Skeletal muscle satellite cell (primary cell): ENCODE results near the gene RNF151.
A peak's percentile ranks its signal among the peaks of the same experiment; 100 is the strongest.

ENCODE experiments used
- H3K27me3 ChIP-seq: 2 replicates; pipeline ENCODE4 v1.7.0; 2013; ENCODE audit warnings: low read length; ENCODE audit not compliant: control insufficient read depth, insufficient read depth
- H3K36me3 ChIP-seq: 2 replicates; pipeline ENCODE4 v1.7.0; 2013; ENCODE audit warnings: mild to moderate bottlenecking, control low read depth, low read length; ENCODE audit not compliant: insufficient read depth
- H3K4me1 ChIP-seq: 2 replicates; pipeline ENCODE4 v1.7.0; 2013; ENCODE audit warnings: low read length; ENCODE audit not compliant: control insufficient read depth, insufficient read depth
- H3K4me2 ChIP-seq: 2 replicates; pipeline ENCODE4 v1.7.0; 2013; ENCODE audit warnings: mild to moderate bottlenecking, low read length
- H3K4me3 ChIP-seq: 2 replicates; pipeline ENCODE4 v1.7.0; 2013; ENCODE audit warnings: low read length
- H3K9ac ChIP-seq: 2 replicates; pipeline ENCODE4 v1.7.0; 2013; ENCODE audit warnings: mild to moderate bottlenecking, low read depth, low read length, moderate library complexity
- H3K9me3 ChIP-seq: replicated peaks from 2 replicates; pipeline ENCODE4 v1.7.0; 2013; ENCODE audit warnings: mild to moderate bottlenecking, control low read depth, low read length

Gene RNF151

DNA sequence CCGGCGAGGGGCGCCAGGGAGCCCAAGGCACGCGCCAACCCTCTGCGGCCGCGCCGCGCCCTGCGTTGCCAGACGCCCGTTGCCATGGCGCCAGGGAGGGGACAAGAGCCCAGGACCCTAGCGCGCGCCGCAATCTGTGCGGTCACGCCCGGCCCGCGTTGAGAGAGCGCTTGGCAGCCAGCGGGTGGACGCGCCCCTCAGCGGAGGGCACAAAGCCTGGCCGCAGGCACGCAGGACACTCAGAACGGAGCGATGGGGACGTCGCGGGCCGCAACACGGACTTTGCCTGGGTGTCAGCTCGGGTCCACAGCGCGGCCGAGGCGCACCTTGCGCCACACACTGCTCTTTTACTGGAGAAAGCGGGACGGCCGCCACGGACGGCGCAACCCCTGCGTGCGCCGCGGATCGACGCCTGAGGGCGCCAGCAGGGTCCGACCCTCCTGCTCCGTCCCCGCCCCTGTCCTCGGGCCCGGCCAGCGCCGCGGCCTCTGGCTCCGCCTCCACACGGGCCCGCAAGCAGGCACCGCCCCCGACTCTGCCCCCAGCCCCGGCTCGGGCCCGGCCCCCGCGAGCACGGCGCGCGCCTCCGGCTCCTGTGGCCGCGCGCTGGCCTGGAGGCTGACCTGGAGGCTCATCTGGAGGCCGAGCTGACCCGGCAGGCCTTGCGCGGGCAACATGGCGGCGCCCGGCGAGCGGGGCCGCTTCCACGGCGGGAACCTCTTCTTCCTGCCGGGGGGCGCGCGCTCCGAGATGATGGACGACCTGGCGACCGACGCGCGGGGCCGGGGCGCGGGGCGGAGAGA lies 17.1 kb downstream of the RNF151 start, which contains the start of gene GFER:
TSS of gene GFER (plus strand) at position 650 of the 803 bp plus-strand sequence. CDS start at position 676, 26 bp downstream.
- Histone ChIP-seq H3K36me3 (peaks cover 19% of the 10 kb centered on the region), H3K9me3 (no peaks in the 10 kb centered on the region), H3K4me3 (peak within 1 kb of the TSS; percentile 87), H3K9ac (peak within 1 kb of the TSS; percentile 85), H3K27me3 (peaks cover 34% of the 10 kb centered on the region), H3K4me2 (peak within 1 kb of the TSS; percentile 96), H3K4me1 (peaks cover 22% of the 10 kb centered on the region)

DNA sequence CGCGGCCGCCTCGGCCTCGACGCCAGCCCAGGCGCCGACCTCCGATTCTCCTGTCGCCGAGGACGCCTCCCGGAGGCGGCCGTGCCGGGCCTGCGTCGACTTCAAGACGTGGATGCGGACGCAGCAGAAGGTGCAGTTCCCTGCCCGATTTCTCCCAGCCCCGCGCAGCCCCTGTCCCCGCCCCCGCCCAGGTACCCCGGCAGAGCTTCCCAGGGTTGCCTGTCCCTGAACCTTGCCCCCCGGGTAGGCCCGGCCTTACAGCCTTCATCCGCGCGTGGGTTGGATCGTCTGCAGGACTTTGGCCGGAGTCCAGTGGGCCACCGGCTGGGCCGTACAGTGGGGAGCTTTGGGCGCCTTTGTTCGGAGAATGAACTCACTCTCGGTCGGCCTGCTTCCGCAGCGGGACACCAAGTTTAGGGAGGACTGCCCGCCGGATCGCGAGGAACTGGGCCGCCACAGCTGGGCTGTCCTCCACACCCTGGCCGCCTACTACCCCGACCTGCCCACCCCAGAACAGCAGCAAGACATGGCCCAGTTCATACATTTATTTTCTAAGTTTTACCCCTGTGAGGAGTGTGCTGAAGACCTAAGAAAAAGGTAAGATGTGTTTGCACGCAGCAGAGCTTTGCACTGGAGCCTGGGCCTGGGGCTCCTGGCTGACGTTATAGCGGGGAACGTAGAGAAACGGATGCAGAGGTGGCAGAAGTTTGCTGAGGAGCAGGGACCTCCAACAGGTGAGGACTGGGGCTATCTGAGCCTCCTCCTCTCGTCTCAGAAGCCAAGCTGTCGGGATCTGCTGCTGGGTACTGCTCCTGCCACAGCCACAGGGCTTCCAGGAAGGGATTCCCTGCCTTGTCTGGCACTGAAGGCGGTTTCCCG lies 17.9 kb downstream of the RNF151 start:
- Histone ChIP-seq H3K27me3 (peaks cover 42% of the 10 kb centered on the region), H3K4me2 (peak overlapping the region; percentile 96), H3K4me3 (peak overlapping the region; percentile 87), H3K9me3 (no peaks in the 10 kb centered on the region), H3K9ac (peak overlapping the region; percentile 85), H3K4me1 (peaks cover 22% of the 10 kb centered on the region), H3K36me3 (peaks cover 14% of the 10 kb centered on the region)

DNA sequence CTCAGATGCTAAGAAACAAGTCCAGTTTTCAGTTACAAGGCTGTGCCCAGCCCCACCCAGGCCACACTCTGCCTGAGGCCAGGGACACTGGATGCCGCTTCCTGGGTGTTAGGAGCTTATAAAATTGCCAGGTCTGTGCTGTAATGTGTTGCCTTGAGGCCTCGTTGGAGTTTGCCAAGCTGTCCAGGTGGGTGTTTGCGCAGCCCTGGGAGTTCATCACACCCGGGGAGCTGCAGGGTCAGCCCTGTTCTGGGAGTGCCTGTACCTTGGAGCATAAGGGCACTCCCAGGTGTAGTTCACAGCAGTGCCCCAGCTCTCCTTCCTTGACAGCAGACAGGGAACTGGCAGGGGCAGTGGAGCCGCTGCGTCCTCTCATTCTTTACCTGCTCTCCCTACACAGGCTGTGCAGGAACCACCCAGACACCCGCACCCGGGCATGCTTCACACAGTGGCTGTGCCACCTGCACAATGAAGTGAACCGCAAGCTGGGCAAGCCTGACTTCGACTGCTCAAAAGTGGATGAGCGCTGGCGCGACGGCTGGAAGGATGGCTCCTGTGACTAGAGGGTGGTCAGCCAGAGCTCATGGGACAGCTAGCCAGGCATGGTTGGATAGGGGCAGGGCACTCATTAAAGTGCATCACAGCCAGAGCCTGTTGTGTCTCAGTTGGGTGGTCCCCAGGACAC lies 19.0 kb downstream of the RNF151 start:
- Histone ChIP-seq H3K36me3 (peaks cover 14% of the 10 kb centered on the region), H3K4me2 (peak overlapping the region; percentile 96), H3K27me3 (peaks cover 36% of the 10 kb centered on the region), H3K4me3 (peak overlapping the region; percentile 87), H3K4me1 (peaks cover 29% of the 10 kb centered on the region), H3K9me3 (no peaks in the 10 kb centered on the region), H3K9ac (peak overlapping the region; percentile 85)

DNA sequence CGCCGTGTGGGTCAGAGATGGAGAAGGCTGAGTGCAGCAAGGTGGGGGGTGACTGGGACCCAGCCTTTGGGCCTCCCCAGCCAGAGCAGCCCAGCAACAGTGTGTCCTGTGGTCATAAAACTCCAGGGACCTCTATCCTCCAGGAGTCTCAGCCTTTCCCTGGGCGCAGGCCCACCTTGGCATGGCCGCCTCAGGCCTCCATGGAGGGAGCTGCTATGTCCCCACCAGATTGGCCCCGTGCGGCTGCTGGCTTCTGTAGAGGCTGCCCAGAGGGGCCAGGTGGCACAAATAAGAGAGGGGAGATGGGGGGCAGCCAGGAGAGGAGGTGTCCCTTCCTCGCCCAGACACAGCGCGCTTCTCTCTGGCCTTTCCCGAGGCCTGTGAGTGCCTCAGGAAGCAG lies 20.5 kb downstream of the RNF151 start:
- Histone ChIP-seq H3K9me3 (no peaks in the 10 kb centered on the region), H3K4me3 (no peak overlapping the region), H3K9ac (no peak overlapping the region), H3K4me1 (peaks cover 34% of the 10 kb centered on the region), H3K36me3 (peaks cover 14% of the 10 kb centered on the region), H3K4me2 (no peak overlapping the region), H3K27me3 (peaks cover 34% of the 10 kb centered on the region)

DNA sequence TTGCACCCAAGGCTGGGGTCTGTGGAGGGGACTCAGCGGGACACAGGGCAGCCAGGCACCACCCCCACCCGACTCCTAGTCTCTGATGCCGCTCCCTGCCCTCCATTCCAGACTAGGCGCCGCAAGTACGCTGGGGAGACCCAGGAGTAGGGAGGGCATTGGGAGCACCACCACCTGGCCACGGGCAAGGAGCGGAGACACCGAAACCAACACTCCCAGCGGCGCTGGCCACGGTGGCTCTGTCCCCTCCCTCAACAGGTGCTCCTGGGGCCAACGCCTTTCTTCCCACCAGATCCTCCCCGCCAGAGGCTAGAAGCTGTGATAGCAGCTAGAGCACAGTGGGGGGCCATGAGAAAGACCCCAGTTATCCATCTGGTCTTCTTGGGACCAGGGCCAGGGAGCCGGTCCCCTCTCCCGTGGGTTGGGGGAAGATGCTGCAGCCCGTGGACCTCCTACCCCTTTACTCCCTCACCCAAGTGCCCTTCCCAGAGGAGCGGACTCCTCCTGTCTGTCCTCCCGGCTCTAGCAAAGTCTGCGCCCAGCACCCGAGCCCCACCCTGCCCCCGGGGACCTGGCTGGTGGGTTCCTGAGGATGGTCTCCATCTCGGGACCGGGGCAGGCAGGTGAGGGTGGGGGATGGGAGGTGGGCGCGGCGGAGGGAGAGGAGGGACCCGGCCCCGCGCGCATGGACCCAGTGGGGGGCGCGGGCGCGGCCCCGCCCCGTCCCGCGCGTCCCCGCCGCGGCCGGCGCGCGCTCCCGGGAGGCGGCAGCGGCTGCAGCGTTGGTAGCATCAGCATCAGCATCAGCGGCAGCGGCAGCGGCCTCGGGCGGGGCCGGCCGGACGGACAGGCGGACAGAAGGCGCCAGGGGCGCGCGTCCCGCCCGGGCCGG lies 22.8 kb downstream of the RNF151 start, which contains the start of gene SYNGR3:
TSS of gene SYNGR3 (plus strand) at position 762 of the 892 bp plus-strand sequence. CDS start 133 bp downstream, outside the sequence.
- H3K4me2 ChIP-seq = peak within 1 kb of the TSS; percentile 56
- no peak within 1 kb of the TSS for H3K4me3 ChIP-seq
- peaks cover 14% of the 10 kb centered on the region for H3K36me3 ChIP-seq
- peaks cover 28% of the 10 kb centered on the region for H3K27me3 ChIP-seq
- H3K9me3 ChIP-seq = no peaks in the 10 kb centered on the region
- peaks cover 33% of the 10 kb centered on the region for H3K4me1 ChIP-seq
- H3K9ac ChIP-seq = no peak within 1 kb of the TSS

DNA sequence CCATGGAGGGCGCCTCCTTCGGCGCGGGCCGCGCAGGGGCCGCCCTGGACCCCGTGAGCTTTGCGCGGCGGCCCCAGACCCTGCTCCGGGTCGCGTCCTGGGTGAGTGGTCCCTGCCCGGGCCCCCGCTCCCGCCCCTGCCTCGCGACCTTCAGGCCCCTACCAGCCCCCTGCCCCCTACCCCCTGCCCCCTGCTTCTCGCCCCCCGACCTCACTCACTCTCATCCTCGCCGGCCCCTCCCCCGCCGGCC lies 23.4 kb downstream of the RNF151 start:
- H3K9me3 ChIP-seq = no peaks in the 10 kb centered on the region
- H3K9ac ChIP-seq = no peak overlapping the region
- peaks cover 28% of the 10 kb centered on the region for H3K27me3 ChIP-seq
- H3K4me3 ChIP-seq = no peak overlapping the region
- peaks cover 27% of the 10 kb centered on the region for H3K4me1 ChIP-seq
- H3K36me3 ChIP-seq = peaks cover 14% of the 10 kb centered on the region
- H3K4me2 ChIP-seq = peak overlapping the region; percentile 56

DNA sequence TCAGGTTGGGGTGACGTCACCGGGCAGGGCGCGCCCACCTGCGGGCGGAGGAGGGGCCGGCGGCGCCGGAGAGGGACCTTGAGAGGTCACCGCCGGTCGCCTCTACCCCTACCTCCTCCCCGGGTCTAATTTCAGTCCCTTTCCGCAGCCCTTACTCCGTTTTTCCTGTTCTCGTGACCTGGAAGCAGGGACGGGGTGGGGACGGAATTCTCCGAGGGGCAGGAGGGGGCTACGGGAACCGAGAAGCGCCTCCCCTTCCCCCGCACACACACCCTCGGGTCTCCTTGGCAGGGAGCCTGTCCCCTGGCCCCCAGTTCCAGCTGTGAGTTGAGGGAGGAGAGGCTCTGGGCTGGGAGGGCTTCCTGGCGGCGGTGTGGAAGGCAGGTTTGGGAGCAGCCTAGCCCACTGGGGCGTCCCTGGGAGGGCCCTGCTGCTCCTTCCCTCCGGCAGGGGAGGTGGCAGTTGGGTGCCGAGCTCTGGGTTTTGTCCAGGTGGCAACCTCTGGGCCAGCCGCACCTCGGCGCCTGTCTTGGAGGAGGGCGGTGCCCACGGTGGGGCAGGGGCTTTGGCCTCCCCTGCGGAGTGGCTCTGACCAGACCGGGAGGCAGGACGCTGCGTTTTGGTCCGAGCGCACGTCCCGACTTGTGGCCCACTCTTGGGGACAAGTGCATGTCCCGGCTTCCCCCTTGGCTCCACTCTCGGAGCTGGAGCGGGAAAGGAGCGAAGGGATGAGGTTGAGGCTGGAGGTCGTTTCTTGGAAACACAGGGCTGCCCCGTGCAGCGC lies 23.9 kb downstream of the RNF151 start:
- Histone ChIP-seq H3K9me3 (no peaks in the 10 kb centered on the region), H3K4me3 (no peak overlapping the region), H3K27me3 (peaks cover 28% of the 10 kb centered on the region), H3K36me3 (peaks cover 18% of the 10 kb centered on the region), H3K9ac (no peak overlapping the region), H3K4me2 (peak overlapping the region; percentile 47), H3K4me1 (peaks cover 22% of the 10 kb centered on the region)

DNA sequence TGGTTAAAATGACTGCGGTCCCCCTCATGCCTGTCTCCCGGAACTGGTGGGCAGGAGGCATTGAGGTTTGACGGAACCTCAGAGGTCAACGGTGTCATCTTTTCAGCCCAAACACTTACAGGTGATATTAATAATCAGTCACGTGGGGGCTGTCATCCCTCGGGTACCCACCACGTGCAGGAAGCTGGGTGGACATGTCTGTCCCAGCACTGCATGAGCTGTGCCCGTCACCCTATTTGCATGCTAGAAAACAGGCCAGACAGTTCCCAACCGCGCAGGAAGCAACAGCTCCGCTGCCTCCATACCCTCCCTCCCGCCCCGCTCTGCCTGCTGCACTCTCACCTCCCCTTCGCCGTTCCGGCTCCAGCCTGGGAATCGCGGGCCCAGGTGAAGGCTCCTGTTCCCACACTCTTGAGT lies 24.5 kb downstream of the RNF151 start:
- Histone ChIP-seq H3K9ac (no peak overlapping the region), H3K27me3 (peaks cover 28% of the 10 kb centered on the region), H3K4me3 (no peak overlapping the region)

DNA sequence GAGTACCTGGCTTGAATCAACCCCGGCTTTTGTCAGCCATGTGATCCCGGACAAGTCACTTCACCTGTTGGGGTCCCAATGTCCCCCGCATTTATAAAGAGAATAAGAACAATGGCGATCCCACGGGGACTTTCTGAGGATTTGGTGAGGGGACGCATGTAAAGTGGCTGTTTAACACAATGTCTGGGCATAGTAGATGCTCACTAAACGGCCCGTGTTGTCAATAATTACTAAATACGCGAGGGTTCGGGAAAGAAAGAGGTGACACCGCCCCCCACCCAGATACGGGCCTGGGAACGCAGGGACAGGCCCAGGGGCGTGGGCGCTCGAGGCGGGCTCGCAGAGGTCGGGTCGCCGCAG lies 24.9 kb downstream of the RNF151 start:
- peaks cover 11% of the 10 kb centered on the region for H3K36me3 ChIP-seq

More for the DNA sequence above, 24.5 kb downstream of the RNF151 start:
- peaks cover 14% of the 10 kb centered on the region for H3K36me3 ChIP-seq
- H3K9me3 ChIP-seq = no peaks in the 10 kb centered on the region
- peaks cover 17% of the 10 kb centered on the region for H3K4me1 ChIP-seq
- H3K4me2 ChIP-seq = no peak overlapping the region

More for the DNA sequence above, 24.9 kb downstream of the RNF151 start:
- peak overlapping the region; percentile 62 for H3K4me3 ChIP-seq
- H3K9ac ChIP-seq = no peak overlapping the region
- peaks cover 28% of the 10 kb centered on the region for H3K27me3 ChIP-seq
- no peaks in the 10 kb centered on the region for H3K9me3 ChIP-seq
- peaks cover 17% of the 10 kb centered on the region for H3K4me1 ChIP-seq
- H3K4me2 ChIP-seq = peak overlapping the region; percentile 79
